Sigmoid colon (tissue), 4 donors: ENCODE data around the gene ARL4C.

Experiments used
- CTCF ChIP-seq, 4 experiments: fragments of 450-650 bp in 3 of 4; fragments of 200-600 bp in 1 of 4; IDR thresholded peaks; one replicate each; pipeline ENCODE4 v1.5.1; 2016 to 2019; ENCODE audit warnings: antibody characterized with exemption in 4 of 4, mild to moderate bottlenecking in 3 of 4, moderate library complexity in 2 of 4
- EP300 ChIP-seq, 4 donors: sonication (generic); formaldehyde crosslinking; IDR thresholded peaks; one replicate each; pipeline ENCODE4 v1.6.1; 2017; ENCODE audit warnings: antibody characterized with exemption in 4 of 4
- POLR2A ChIP-seq, 2 donors: fragments of 450-650 bp; IDR thresholded peaks; one replicate each; pipeline ENCODE4 v1.6.1; 2016; ENCODE audit warnings: antibody characterized with exemption in 2 of 2, mild to moderate bottlenecking in 2 of 2, moderate library complexity in 2 of 2
- POLR2AphosphoS5 ChIP-seq, 4 donors: sonication (generic); formaldehyde crosslinking; IDR thresholded peaks; one replicate each; pipeline ENCODE4 v1.6.1; 2017; ENCODE audit warnings: antibody characterized with exemption in 4 of 4

GRCh38 chr2:234446404-234447076 is 50.3 kb downstream of the ARL4C start:
- TF ChIP-seq POLR2AphosphoS5 (IDR thresholded peaks at IDR 0.05) (peak in 2 of 4 donors; percentile 12 to 39), POLR2A (IDR thresholded peaks at IDR 0.05) (no peak), CTCF (IDR thresholded peaks at IDR 0.05) (no peak), EP300 (IDR thresholded peaks at IDR 0.05) (no peak)
